ENCODE results near the gene FLACC1. TPM values are rescaled to one million over a fixed set of nuclear protein-coding genes. Genes with fewer than 3 reads are reported as not detected.
"Not testable (repeated sequence)": the region's sequence is repeated elsewhere in the genome, so short reads cannot be mapped to it uniquely, and the experiment has no call there.

Gene FLACC1
- total and polyA plus RNA-seq, 2 experiments from 2014 or later = 1.4 to 2.3 TPM

DNA sequence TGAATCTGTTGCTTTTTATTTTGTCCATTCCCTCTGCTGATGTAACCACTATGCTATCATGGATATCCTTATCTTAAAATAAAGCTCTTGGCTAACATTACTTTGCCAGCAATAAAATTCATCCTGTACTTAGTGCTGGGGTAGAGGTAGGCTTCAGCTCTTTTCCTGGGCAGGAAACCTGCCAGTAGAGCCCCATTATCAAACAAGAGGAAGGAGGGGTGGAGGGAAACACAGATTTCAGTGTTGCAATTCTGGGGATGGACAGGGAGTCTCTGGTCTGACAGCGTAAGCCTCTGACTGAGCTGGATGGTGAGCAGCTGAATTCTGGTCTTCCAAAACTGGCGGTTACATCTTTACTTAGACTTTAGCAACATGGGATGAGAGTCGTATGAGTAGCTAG is 49.3 kb downstream of the FLACC1 start:
- Histone ChIP-seq H3K4me1 (ENCODE audit: insufficient read depth) (no peaks in the 10 kb centered on the region), H3K27me3 (replicated peaks; ENCODE audit: insufficient read depth) (no peaks in the 10 kb centered on the region), H3K9me3 (ENCODE audit: low read depth) (no peaks in the 10 kb centered on the region), H3K4me2 (ENCODE audit: unreplicated experiment) (no peak overlapping the region), H2AFZ (no peak overlapping the region), H3K9me2 (ENCODE audit: insufficient read depth) (no peaks in the 10 kb centered on the region; the same call in 1 of the 2 replicates), H3K79me2 (ENCODE audit: insufficient read depth) (no peaks in the 10 kb centered on the region), H4K20me1 (ENCODE audit: insufficient read depth) (no peaks in the 10 kb centered on the region), H3K36me3 (ENCODE audit: low read depth) (no peaks in the 10 kb centered on the region), H3K9ac (no peak overlapping the region), H3F3A (ENCODE audit: insufficient read depth) (no peaks in the 10 kb centered on the region), H3K27ac (no peak overlapping the region), H3K4me3 (no peak overlapping the region)
- in situ Hi-C loops (cut with MboI) = no loop called here
- TF ChIP-seq EZH2 (IDR thresholded peaks at IDR 0.05; ENCODE audit: insufficient read depth, poor library complexity, severe bottlenecking) (no peak), EZH2phosphoT487 (IDR thresholded peaks at IDR 0.05; ENCODE audit: insufficient read depth, low read depth) (no peak)
- WGBS, 2 experiments (ENCODE audit: low coverage in 1 of 2, low lambda C conversion rate in 2 of 2, missing lambda C conversion rate in 2 of 2) = 87 to 88% methylated on average over 3 of the region's 3 CpGs
- no peak for DNase-seq

DNA sequence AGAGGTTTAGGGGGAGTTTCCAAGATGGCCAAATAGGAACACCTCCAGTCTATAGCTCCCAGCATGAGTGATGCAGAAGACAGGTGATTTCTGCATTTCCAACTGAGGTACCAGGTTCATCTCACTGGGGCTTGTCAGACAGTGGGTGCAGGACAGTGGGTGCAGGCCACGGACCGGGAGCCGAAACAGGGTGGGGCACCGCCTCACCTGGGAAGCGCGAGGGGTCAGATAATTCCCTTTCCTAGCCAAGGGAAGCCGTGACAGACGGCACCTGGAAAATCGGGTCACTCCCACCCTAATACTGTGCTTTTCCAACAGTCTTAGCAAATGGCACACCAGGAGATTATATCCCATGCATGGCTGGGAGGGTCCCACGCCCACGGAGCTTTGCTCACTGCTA is 57.2 kb downstream of the FLACC1 start:
- H3K79me2 ChIP-seq (ENCODE audit: insufficient read depth) = not testable (repeated sequence)
- 89 to 94% methylated on average over 11 of the region's 11 CpGs for WGBS, 2 experiments (ENCODE audit: low coverage in 1 of 2, low lambda C conversion rate in 2 of 2, missing lambda C conversion rate in 2 of 2)

DNA sequence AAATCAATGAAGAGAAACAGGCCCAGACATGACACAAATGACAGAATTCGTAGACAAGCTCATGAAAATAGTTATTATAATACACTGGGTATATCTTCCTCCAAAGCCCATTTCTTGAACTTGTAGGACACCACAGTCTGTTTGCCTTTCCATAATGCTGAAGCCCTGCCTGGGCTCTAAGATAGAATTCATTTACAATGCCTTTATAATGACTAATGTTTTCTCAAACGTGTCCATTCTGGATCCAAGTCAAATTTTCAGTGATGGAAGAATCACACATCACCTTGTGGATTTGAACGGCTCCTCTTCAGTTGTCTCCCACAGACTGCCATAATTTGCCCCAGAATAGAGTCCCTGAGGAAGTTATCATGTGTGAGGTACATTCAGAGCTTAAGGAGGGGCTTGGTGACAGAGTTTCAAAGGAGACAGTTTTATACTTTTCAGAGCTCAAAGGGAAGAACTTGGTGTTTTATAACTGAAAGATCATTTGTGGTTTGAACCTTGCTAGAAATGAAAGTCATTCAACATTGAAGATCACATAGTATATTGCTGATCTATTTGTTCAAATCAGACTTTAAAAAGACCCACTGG is 58.6 kb downstream of the FLACC1 start:
- DNase-seq = peak; percentile 47
- no peaks in the 10 kb centered on the region for H3K36me3 ChIP-seq (ENCODE audit: low read depth)
- H3K79me2 ChIP-seq (ENCODE audit: insufficient read depth) = no peaks in the 10 kb centered on the region
- no peaks in the 10 kb centered on the region for H3K9me3 ChIP-seq (ENCODE audit: low read depth)
- in situ Hi-C loops (cut with MboI) = no loop called here
- WGBS, 2 experiments (ENCODE audit: low coverage in 1 of 2, low lambda C conversion rate in 2 of 2, missing lambda C conversion rate in 2 of 2) = 24 to 31% methylated on average over 3 of the region's 3 CpGs
- no peaks in the 10 kb centered on the region for H3K27me3 ChIP-seq (replicated peaks; ENCODE audit: insufficient read depth)
- H3F3A ChIP-seq (ENCODE audit: insufficient read depth) = peaks cover 5% of the 10 kb centered on the region; the same call in 1 of the 2 replicates
- no peaks in the 10 kb centered on the region for H3K4me1 ChIP-seq (ENCODE audit: insufficient read depth)
- H3K4me2 ChIP-seq (ENCODE audit: unreplicated experiment) = no peak overlapping the region
- H4K20me1 ChIP-seq (ENCODE audit: insufficient read depth) = no peaks in the 10 kb centered on the region
- TF ChIP-seq EZH2phosphoT487 (IDR thresholded peaks at IDR 0.05; ENCODE audit: insufficient read depth, low read depth) (no peak), EZH2 (IDR thresholded peaks at IDR 0.05; ENCODE audit: insufficient read depth, poor library complexity, severe bottlenecking) (no peak)
- no peak overlapping the region for H3K4me3 ChIP-seq
- no peak overlapping the region for H3K27ac ChIP-seq
- H2AFZ ChIP-seq = no peak overlapping the region
- H3K9me2 ChIP-seq (ENCODE audit: insufficient read depth) = no peaks in the 10 kb centered on the region
- H3K9ac ChIP-seq = no peak overlapping the region

More for the DNA sequence above, 57.2 kb downstream of the FLACC1 start:
- H3K9me2 ChIP-seq (ENCODE audit: insufficient read depth); H4K20me1 ChIP-seq (ENCODE audit: insufficient read depth); H3K9ac ChIP-seq; H3K36me3 ChIP-seq (ENCODE audit: low read depth); H2AFZ ChIP-seq; H3K4me2 ChIP-seq (ENCODE audit: unreplicated experiment); H3K9me3 ChIP-seq (ENCODE audit: low read depth); H3K27me3 ChIP-seq (replicated peaks; ENCODE audit: insufficient read depth); H3K4me1 ChIP-seq (ENCODE audit: insufficient read depth); H3F3A ChIP-seq (ENCODE audit: insufficient read depth); in situ Hi-C loops (cut with MboI); H3K4me3 ChIP-seq; H3K27ac ChIP-seq; DNase-seq: not testable (repeated sequence)

DNA sequence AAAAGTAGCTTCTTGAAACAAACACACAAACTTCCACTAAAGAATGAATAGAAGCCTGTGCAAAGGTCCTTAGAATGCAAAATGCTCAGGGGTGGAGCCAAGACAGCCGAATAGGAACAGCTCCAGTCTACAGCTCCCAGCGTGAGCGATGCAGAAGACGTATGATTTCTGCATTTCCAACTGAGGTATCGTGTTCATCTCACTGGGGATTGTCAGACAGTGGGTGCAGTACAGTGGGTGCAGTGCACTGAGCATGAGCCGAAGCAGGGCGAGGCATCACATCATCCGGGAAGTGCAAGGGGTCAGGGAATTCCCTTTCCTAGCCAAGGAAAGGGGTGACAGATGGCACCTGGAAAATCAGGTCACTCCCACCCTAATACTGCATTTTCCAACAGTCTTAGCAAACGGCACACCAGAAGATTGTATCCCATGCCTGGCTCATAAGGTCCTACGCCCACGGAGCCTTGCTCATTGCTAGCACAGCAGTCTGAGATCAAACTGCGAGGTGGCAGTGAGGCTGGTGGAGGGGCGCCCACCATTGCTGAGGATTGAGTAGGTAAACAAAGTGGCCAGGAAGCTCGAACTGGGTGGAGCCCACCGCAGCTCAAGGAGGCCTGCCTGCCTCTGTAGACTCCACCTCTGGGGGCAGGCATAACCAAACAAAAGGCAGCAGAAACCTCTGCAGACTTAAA is 66.5 kb downstream of the FLACC1 start:
- H4K20me1 ChIP-seq (ENCODE audit: insufficient read depth); H3K9ac ChIP-seq; H3K4me2 ChIP-seq (ENCODE audit: unreplicated experiment); H2AFZ ChIP-seq; H3K9me3 ChIP-seq (ENCODE audit: low read depth); H3K27me3 ChIP-seq (replicated peaks; ENCODE audit: insufficient read depth); H3F3A ChIP-seq (ENCODE audit: insufficient read depth); in situ Hi-C loops (cut with MboI); H3K4me3 ChIP-seq; H3K4me1 ChIP-seq (ENCODE audit: insufficient read depth); DNase-seq; H3K27ac ChIP-seq; H3K9me2 ChIP-seq (ENCODE audit: insufficient read depth); H3K79me2 ChIP-seq (ENCODE audit: insufficient read depth): not testable (repeated sequence)
- peaks cover 20% of the 10 kb centered on the region for H3K36me3 ChIP-seq (ENCODE audit: low read depth)
- WGBS, 2 experiments (ENCODE audit: low coverage in 1 of 2, low lambda C conversion rate in 2 of 2, missing lambda C conversion rate in 2 of 2) = 81 to 84% methylated on average over 14 to 15 of the region's 15 CpGs

DNA sequence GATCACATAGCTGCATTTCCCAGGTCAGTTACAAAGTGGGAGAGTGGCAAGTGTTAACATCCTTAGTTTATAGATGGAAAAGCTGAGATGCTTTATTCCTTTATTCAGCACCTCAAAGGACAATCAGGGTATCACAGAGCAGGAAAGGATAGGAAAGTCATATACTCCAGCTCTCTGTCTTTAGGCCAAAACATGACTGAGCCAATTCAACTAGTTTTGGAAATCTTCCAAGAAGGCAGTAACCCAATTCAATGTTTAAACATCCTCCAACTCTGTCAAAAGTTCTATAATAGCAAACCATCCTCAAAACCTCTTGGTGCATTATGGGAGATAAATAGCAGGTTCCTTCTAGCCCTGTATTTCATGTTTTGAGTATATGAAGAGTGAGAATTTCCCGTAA is 71.6 kb downstream of the FLACC1 start:
- no peak overlapping the region for H2AFZ ChIP-seq
- in situ Hi-C loops (cut with MboI) = no loop called here
- no peak overlapping the region for H3K4me2 ChIP-seq (ENCODE audit: unreplicated experiment)
- H4K20me1 ChIP-seq (ENCODE audit: insufficient read depth) = no peaks in the 10 kb centered on the region
- H3F3A ChIP-seq (ENCODE audit: insufficient read depth) = no peaks in the 10 kb centered on the region
- H3K9me2 ChIP-seq (ENCODE audit: insufficient read depth) = no peaks in the 10 kb centered on the region
- H3K9me3 ChIP-seq (ENCODE audit: low read depth) = no peaks in the 10 kb centered on the region
- DNase-seq = no peak
- TF ChIP-seq EZH2phosphoT487 (IDR thresholded peaks at IDR 0.05; ENCODE audit: insufficient read depth, low read depth) = no peak
- no peak for TF ChIP-seq EZH2 (IDR thresholded peaks at IDR 0.05; ENCODE audit: insufficient read depth, poor library complexity, severe bottlenecking)
- no peak overlapping the region for H3K4me3 ChIP-seq
- H3K36me3 ChIP-seq (ENCODE audit: low read depth) = peaks cover 28% of the 10 kb centered on the region
- H3K4me1 ChIP-seq (ENCODE audit: insufficient read depth) = no peaks in the 10 kb centered on the region
- H3K27me3 ChIP-seq (replicated peaks; ENCODE audit: insufficient read depth) = no peaks in the 10 kb centered on the region
- no peaks in the 10 kb centered on the region for H3K79me2 ChIP-seq (ENCODE audit: insufficient read depth)
- 100% methylated on average over 1 of the region's 1 CpG for WGBS, 2 experiments (ENCODE audit: low coverage in 1 of 2, low lambda C conversion rate in 2 of 2, missing lambda C conversion rate in 2 of 2)
- H3K27ac ChIP-seq = no peak overlapping the region
- H3K9ac ChIP-seq = no peak overlapping the region
